GM12801 (cell line): ENCODE results near the gene RLF.

Experiments used
- CTCF ChIP-seq: IDR thresholded peaks from one replicate; pipeline ENCODE4 v1.5.1; 2011; ENCODE audit warnings: control low read depth; ENCODE audit not compliant: insufficient read length; ENCODE audit errors: extremely low read depth

The RLF gene

DNA sequence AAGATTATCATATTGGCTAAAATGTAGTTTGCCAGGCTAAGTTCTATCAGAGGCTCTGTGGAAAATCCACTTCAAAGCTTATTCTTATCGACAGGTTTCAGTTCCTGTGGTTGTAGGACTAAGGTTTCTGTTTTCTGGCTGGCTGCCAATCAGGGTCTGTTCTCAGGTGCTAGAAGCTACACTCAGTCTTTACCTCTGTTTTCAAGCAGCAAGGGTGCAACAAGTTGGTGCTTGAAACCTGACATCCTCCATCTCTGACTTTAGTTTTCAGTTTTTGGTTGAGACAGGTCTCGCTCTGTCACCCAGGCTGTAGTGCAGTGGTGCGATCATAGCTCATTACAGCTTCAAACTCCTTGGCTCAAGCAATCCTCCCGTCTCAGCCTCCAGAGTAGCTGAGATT lies 71.3 kb downstream of the RLF start:
- TF ChIP-seq CTCF, result no peak

GRCh38 chr1:40239626-40240025 lies 78.4 kb downstream of the RLF start:
- TF ChIP-seq CTCF, result no peak

DNA sequence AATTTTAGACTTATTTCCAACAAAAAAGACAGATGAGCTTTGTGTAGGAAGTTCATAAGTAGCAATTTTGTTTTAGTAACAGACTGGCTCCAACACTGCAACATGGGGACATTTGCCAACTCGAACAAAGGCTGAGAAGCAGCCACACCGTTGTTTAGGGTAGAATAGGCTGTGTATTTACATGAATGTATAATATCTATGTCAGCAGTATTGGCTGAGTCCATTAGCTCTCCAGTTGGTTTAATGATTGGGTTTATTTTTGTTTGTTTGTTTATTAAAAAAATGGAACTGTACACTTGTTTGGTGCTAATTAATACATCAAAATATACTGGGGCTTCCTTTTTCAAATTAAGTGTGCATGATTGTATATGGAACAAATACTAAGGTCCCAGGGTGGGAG lies 79.2 kb downstream of the RLF start:
- no peak for TF ChIP-seq CTCF

- TF ChIP-seq CTCF, result no peak
Observed at GRCh38 chr1:40241362-40241761, 80.2 kb downstream of the RLF start.

DNA sequence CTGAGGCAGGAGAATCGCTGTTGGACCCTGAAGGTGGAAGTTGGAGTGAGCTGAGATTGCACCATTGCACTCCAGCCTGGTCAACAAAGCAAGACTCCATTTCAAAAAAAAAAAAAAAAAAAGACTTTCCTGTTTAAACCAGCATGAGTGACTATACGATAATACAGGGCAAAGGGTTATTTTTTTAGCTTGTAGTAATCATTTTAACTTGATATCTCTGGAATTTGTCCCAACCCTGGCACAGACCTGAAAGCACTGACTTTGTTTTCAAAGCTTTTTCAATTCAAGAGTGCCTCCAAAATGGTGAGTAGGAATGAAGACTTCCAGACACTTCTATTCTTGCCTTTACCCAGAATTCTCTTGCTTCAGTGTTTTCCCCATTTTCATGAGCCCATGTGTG lies 82.2 kb downstream of the RLF start:
- TF ChIP-seq CTCF, result no peak

- no peak for TF ChIP-seq CTCF
Observed at GRCh38 chr1:40244138-40244744, 83.1 kb downstream of the RLF start.

GRCh38 chr1:40245686-40246085 lies 84.5 kb downstream of the RLF start:
- TF ChIP-seq CTCF, result no peak
